ENCODE data around the gene GJB1. TPM values are rescaled to one million over a fixed set of nuclear protein-coding genes. Genes with fewer than 3 reads are reported as not detected.

The GJB1 gene
- polyA plus RNA-seq, 1 donor, result 64.0 TPM

DNA sequence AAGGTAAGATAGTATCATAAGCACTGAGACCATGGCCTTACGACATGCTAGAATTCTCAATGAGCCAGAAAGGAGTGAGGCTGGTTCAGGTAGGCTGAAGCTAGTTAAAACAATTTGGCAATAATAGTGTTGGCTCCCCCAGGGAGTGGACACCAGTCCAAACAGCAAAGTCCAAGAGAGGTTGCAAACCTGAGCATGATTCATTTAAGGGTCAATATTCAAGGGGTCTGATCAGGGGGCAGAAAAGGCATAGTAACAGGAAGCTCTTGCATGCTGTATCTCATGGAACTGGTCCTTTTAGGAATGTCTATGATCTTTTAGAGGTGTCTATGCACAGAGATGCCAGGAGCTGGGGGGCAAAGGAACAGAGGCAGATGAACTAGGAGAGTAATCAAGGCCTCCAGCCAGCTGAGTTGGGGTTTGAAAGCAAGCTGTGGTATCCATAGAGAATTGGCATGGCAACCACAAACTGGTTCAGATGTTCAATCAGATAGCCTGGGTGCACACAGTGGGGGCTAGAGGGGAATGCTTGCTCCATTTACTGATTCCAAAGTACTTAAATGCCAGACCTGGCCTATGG, 5.1 kb downstream of the GJB1 start:
- peaks cover 44% of the 10 kb centered on the region for H3K4me1 ChIP-seq (ENCODE audit: control insufficient read depth, insufficient read depth, low read length)
- H3K36me3 ChIP-seq (ENCODE audit: control insufficient read depth, insufficient read depth, low read length), result no peaks in the 10 kb centered on the region
- peak; percentile 45 to 70 for DNase-seq
- H3K4me3 ChIP-seq (ENCODE audit: low read length), result no peak overlapping the region
- WGBS (ENCODE audit: insufficient coverage, low lambda C conversion rate), result no CpG with 5 or more reads among the region's 1 CpG
- H3K27me3 ChIP-seq (ENCODE audit: control insufficient read depth, insufficient read depth, low read length), result no peaks in the 10 kb centered on the region
- H3K9me3 ChIP-seq (ENCODE audit: control insufficient read depth, low read depth, low read length), result no peaks in the 10 kb centered on the region
- H3K27ac ChIP-seq (ENCODE audit: low read length), result peak overlapping the region; percentile 74

DNA sequence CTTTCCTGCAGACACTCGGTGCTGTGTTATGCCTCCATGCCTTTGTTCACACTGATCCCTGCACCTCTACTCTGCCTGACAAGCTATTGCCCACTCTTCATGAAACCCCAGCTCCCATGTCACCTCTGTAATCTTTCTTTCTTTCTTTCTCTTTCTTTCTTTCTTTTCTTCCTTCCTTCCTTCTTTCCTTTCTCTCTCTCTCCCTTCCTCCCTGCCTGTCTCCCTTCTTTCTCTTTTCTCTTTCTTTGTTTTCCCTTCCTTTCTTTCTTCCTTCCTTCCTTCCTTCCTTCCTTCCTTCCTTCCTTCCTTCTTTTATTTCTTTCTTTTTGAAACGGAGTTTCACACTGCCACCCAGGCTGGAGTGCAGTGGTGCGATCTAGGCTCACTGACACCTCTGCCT, 12.5 kb downstream of the GJB1 start:
- H3K4me3 ChIP-seq (ENCODE audit: low read length), result no peak overlapping the region
- no CpG with 5 or more reads among the region's 3 CpGs for WGBS (ENCODE audit: insufficient coverage, low lambda C conversion rate)
- H3K4me1 ChIP-seq (ENCODE audit: control insufficient read depth, insufficient read depth, low read length), result no peaks in the 10 kb centered on the region
- H3K36me3 ChIP-seq (ENCODE audit: control insufficient read depth, insufficient read depth, low read length), result peaks cover 5% of the 10 kb centered on the region
- no peak for DNase-seq
- H3K9me3 ChIP-seq (ENCODE audit: control insufficient read depth, low read depth, low read length), result no peaks in the 10 kb centered on the region
- no peaks in the 10 kb centered on the region for H3K27me3 ChIP-seq (ENCODE audit: control insufficient read depth, insufficient read depth, low read length)
- H3K27ac ChIP-seq (ENCODE audit: low read length), result no peak overlapping the region

DNA sequence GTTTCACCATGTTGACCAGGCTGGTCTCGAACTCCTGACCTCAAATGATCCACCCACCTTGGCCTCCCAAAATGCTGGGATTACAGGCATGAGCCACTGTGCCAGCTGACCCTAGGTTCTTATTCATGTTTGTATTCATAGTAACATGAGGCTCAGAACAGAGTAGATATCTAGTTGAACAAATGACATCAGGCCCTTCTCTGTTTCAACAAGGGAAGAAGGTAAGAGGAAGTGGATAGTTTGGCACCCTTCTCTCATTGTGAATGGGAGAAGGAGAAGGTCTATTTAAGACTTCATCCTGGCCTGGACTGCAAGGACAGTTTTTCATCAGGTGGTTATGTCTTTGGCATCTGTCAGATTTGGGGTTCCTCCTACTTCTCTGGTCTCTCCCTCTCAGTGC, 13.8 kb downstream of the GJB1 start:
- H3K27me3 ChIP-seq (ENCODE audit: control insufficient read depth, insufficient read depth, low read length), result no peaks in the 10 kb centered on the region
- peaks cover 17% of the 10 kb centered on the region for H3K36me3 ChIP-seq (ENCODE audit: control insufficient read depth, insufficient read depth, low read length)
- no peak for DNase-seq
- no peaks in the 10 kb centered on the region for H3K9me3 ChIP-seq (ENCODE audit: control insufficient read depth, low read depth, low read length)
- no peak overlapping the region for H3K4me3 ChIP-seq (ENCODE audit: low read length)
- WGBS (ENCODE audit: insufficient coverage, low lambda C conversion rate), result no CpG with 5 or more reads among the region's 1 CpG
- no peak overlapping the region for H3K27ac ChIP-seq (ENCODE audit: low read length)
- H3K4me1 ChIP-seq (ENCODE audit: control insufficient read depth, insufficient read depth, low read length), result no peaks in the 10 kb centered on the region

DNA sequence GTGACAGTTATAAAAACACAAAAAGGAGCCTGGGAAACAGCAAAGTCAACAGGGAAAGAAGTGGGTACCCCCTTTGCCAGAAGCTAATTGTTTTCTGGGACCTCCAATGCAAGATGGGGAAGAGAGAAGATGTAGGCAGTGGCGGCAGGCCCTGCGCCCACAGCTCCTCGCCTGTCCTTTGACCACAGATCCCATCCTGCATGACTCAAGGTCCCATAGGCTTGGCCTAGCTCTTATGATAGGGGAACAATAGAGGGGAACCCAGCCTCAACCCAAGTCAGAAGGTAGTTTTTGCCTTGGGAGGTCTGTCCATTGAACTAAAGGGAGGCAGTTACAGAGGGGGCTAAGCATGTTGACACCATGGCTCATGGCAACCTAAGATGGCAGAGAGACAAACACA, 16.8 kb downstream of the GJB1 start:
- no CpG with 5 or more reads among the region's 3 CpGs for WGBS (ENCODE audit: insufficient coverage, low lambda C conversion rate)
- Histone ChIP-seq H3K9me3 (ENCODE audit: control insufficient read depth, low read depth, low read length) (no peaks in the 10 kb centered on the region), H3K27me3 (ENCODE audit: control insufficient read depth, insufficient read depth, low read length) (no peaks in the 10 kb centered on the region), H3K4me3 (ENCODE audit: low read length) (no peak overlapping the region), H3K27ac (ENCODE audit: low read length) (no peak overlapping the region), H3K4me1 (ENCODE audit: control insufficient read depth, insufficient read depth, low read length) (no peaks in the 10 kb centered on the region), H3K36me3 (ENCODE audit: control insufficient read depth, insufficient read depth, low read length) (peaks cover 46% of the 10 kb centered on the region)
- DNase-seq, result no peak

DNA sequence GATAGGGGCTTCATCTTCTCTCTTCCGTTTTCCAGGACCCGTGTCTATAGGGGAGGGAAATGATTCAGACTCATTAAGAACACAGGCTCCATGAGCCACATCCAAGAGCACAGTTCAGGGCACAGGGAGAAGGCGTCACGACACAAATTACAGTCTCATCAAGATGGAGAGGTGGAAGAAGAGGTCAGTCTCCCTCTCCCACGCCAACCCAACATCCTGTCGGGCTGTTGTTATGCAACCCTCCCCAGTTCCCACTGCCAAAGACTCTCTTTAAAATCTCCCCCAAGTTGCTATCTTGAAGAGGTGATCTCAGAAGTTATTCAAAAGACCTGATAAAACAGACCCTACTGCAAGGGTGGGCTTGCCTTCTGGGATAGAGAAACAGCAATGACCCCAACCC, 18.3 kb downstream of the GJB1 start:
- no peaks in the 10 kb centered on the region for H3K9me3 ChIP-seq (ENCODE audit: control insufficient read depth, low read depth, low read length)
- no peaks in the 10 kb centered on the region for H3K4me1 ChIP-seq (ENCODE audit: control insufficient read depth, insufficient read depth, low read length)
- no peak overlapping the region for H3K27ac ChIP-seq (ENCODE audit: low read length)
- no peak for DNase-seq
- H3K36me3 ChIP-seq (ENCODE audit: control insufficient read depth, insufficient read depth, low read length), result peaks cover 58% of the 10 kb centered on the region
- no peak overlapping the region for H3K4me3 ChIP-seq (ENCODE audit: low read length)
- no peaks in the 10 kb centered on the region for H3K27me3 ChIP-seq (ENCODE audit: control insufficient read depth, insufficient read depth, low read length)
- WGBS (ENCODE audit: insufficient coverage, low lambda C conversion rate), result no CpG with 5 or more reads among the region's 6 CpGs

DNA sequence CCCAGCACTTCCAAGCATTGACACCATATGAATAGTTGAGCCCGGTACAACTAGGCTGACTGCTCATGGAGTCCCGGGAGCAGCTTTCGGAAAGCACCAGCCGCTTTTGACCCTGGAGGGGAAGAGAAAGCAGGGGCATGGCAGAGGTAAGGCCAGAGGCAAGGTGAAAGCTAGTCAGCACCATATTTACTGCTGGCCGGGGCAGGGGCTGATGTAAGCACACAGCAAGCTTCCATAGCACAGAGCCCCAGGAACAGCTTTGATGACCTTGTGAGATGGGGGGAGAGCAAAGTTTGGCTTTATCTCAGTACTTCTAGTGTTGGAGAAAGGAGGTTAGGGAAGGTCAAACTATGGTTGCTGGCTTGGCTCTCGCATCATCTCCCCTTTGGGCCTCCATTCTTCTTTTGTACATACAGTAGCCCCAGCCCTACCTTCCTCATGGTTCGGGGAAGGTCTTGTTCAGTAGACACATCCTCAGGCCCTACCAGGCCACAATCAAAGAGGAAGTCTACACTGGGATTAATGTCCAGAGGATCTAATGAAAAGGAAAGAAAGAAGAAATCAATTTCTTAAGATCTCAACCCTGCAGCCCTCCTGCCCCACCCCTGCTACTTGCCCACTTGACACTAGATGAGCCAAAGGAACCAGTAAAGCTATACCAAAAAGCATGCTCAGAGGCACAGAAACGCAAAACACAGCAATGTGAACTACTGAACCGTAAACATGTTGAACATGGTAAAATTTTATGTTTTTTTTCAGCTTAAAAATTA, 21.5 kb downstream of the GJB1 start:
- WGBS (ENCODE audit: insufficient coverage, low lambda C conversion rate), result no CpG with 5 or more reads among the region's 9 CpGs
- H3K4me1 ChIP-seq (ENCODE audit: control insufficient read depth, insufficient read depth, low read length), result no peaks in the 10 kb centered on the region
- DNase-seq, result no peak
- no peaks in the 10 kb centered on the region for H3K27me3 ChIP-seq (ENCODE audit: control insufficient read depth, insufficient read depth, low read length)
- no peak overlapping the region for H3K27ac ChIP-seq (ENCODE audit: low read length)
- no peak overlapping the region for H3K4me3 ChIP-seq (ENCODE audit: low read length)
- H3K9me3 ChIP-seq (ENCODE audit: control insufficient read depth, low read depth, low read length), result no peaks in the 10 kb centered on the region
- peaks cover 87% of the 10 kb centered on the region for H3K36me3 ChIP-seq (ENCODE audit: control insufficient read depth, insufficient read depth, low read length)

DNA sequence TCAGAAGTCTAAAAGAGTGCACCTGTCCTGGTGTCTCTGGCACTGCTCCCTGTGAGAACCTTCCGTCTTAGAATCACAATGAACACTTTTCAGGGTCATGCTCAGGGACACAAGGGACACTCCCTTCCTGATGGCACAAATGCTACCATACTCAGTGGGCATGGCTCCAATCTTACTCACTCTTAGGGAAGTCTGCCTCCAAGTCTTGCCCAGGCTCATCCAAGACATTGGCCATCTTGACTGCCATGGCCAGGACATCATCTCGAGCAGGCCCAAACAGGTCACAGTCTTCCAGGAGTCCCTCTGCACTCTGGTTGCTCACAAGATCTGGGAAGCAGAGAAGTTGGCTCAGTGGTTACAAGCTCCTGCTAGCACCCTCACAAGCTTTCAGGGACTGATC, 22.1 kb downstream of the GJB1 start:
- Histone ChIP-seq H3K27ac (ENCODE audit: low read length) (no peak overlapping the region), H3K4me1 (ENCODE audit: control insufficient read depth, insufficient read depth, low read length) (no peaks in the 10 kb centered on the region), H3K9me3 (ENCODE audit: control insufficient read depth, low read depth, low read length) (no peaks in the 10 kb centered on the region), H3K36me3 (ENCODE audit: control insufficient read depth, insufficient read depth, low read length) (peaks cover 91% of the 10 kb centered on the region), H3K27me3 (ENCODE audit: control insufficient read depth, insufficient read depth, low read length) (no peaks in the 10 kb centered on the region), H3K4me3 (ENCODE audit: low read length) (no peak overlapping the region)
- WGBS (ENCODE audit: insufficient coverage, low lambda C conversion rate), result no CpG with 5 or more reads among the region's 2 CpGs
- DNase-seq, result no peak

DNA sequence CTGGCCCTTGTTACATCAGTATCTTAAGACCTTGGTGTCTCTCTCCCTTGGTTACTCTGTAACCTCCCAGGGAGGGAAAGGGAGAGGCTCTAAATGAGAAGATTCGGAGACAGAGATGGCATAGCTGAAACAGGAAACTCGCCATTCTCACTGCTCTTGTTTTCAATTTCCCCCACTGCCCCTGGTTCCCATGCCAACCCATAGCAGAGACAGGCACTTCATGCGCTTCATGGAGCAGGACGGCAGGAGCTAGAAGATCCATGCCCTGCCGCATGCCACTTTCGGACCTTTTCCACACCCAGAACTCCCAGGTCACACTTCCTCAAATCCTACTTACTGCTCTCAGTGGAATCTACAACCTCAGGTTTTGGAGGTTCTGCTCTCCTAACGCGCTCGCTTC, 27.8 kb downstream of the GJB1 start:
- Histone ChIP-seq H3K9me3 (ENCODE audit: control insufficient read depth, low read depth, low read length) (peaks cover 3% of the 10 kb centered on the region), H3K27me3 (ENCODE audit: control insufficient read depth, insufficient read depth, low read length) (no peaks in the 10 kb centered on the region), H3K27ac (ENCODE audit: low read length) (peak overlapping the region; percentile 63), H3K36me3 (ENCODE audit: control insufficient read depth, insufficient read depth, low read length) (peaks cover 40% of the 10 kb centered on the region), H3K4me3 (ENCODE audit: low read length) (peak overlapping the region; percentile 4), H3K4me1 (ENCODE audit: control insufficient read depth, insufficient read depth, low read length) (peaks cover 26% of the 10 kb centered on the region)
- DNase-seq, result peak in 1 of 2 donors; percentile 30
- WGBS (ENCODE audit: insufficient coverage, low lambda C conversion rate), result no CpG with 5 or more reads among the region's 9 CpGs

DNA sequence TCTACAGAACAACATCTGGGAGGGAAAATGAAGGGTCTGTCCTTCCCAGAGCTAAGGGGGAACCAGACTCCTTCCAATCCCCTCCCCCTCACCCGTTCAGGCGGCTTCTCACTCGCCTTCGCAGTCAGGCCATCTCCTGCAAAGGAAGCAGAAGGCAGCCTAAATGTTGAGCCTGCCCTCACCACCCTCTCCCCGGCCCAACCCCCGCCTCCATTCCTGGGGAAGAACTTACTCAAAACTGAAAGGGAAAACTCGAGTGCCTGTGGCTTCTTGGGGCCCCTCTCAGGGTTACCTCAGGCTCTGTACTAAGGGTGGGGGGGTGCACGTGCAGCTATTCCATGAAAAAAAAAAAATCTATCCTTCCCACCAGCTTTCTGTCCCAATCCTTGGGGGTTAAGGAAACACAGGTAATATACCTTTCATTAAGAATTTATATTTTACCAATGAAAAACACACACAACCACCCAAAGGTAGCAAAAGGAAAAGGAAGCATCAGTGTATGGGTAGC, 28.5 kb downstream of the GJB1 start:
- peaks cover 3% of the 10 kb centered on the region for H3K9me3 ChIP-seq (ENCODE audit: control insufficient read depth, low read depth, low read length)
- peak overlapping the region; percentile 10 for H3K4me3 ChIP-seq (ENCODE audit: low read length)
- DNase-seq, result peak in 1 of 2 donors; percentile 47
- H3K36me3 ChIP-seq (ENCODE audit: control insufficient read depth, insufficient read depth, low read length), result peaks cover 36% of the 10 kb centered on the region
- H3K27me3 ChIP-seq (ENCODE audit: control insufficient read depth, insufficient read depth, low read length), result no peaks in the 10 kb centered on the region
- WGBS (ENCODE audit: insufficient coverage, low lambda C conversion rate), result no CpG with 5 or more reads among the region's 8 CpGs
- H3K4me1 ChIP-seq (ENCODE audit: control insufficient read depth, insufficient read depth, low read length), result peaks cover 26% of the 10 kb centered on the region
- H3K27ac ChIP-seq (ENCODE audit: low read length), result peak overlapping the region; percentile 63

DNA sequence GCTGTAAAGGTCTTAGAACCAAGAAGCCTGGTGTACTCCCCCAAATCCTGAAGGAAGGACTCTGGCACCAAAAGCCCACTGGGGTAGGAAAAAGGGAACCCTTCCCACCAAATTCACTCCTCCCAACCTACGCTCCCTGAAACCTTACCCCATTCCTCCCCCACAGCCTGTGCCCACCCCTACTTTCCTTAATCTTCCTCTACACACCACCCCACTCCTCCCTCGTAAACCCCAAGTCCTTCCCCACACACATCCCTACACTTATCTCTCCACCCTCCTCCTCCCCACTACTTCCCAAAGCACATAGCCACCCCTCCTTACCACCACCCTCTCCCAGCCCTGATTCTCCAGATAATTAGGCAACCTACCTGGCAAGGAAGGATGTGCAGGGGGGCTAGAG, 29.2 kb downstream of the GJB1 start:
- peaks cover 31% of the 10 kb centered on the region for H3K36me3 ChIP-seq (ENCODE audit: control insufficient read depth, insufficient read depth, low read length)
- peaks cover 3% of the 10 kb centered on the region for H3K9me3 ChIP-seq (ENCODE audit: control insufficient read depth, low read depth, low read length)
- H3K4me3 ChIP-seq (ENCODE audit: low read length), result peak overlapping the region; percentile 92
- H3K27me3 ChIP-seq (ENCODE audit: control insufficient read depth, insufficient read depth, low read length), result no peaks in the 10 kb centered on the region
- peaks cover 26% of the 10 kb centered on the region for H3K4me1 ChIP-seq (ENCODE audit: control insufficient read depth, insufficient read depth, low read length)
- peak overlapping the region; percentile 63 for H3K27ac ChIP-seq (ENCODE audit: low read length)
- WGBS (ENCODE audit: insufficient coverage, low lambda C conversion rate), result no CpG with 5 or more reads among the region's 2 CpGs
- no peak for DNase-seq

All from large intestine (tissue), 3 donors.